Upper lobe of left lung (tissue), 6 donors: ENCODE results near the gene TMEM150B. TPM values are rescaled to one million over a fixed set of nuclear protein-coding genes. Genes with fewer than 3 reads are reported as not detected.

Experiments
- ATAC-seq, 2 donors: fragments of 200-7000 bp; cut with Tn5 transposase; one replicate each; pipeline ENCODE4 v1.9.1; 2022; ENCODE audit warnings: mild to moderate bottlenecking in 2 of 2, moderate library complexity in 2 of 2; ENCODE audit not compliant: low FRiP score in 2 of 2
- DNase-seq, 2 donors: peaks; one replicate each; pipeline ENCODE4 v3.0.0-alpha.2; 2019 to 2020
- H3K27ac ChIP-seq, 4 donors: fragments of 200-600 bp; sonication (generic); one replicate each; pipeline ENCODE4 v1.5.1; 2016 to 2019
- H3K27me3 ChIP-seq, 4 donors: fragments of 200-600 bp; sonication (generic); one replicate each; pipeline ENCODE4 v1.5.1; 2017 to 2019
- H3K36me3 ChIP-seq, 4 donors: fragments of 200-600 bp; sonication (generic); one replicate each; pipeline ENCODE4 v1.5.1; 2016 to 2019
- H3K4me1 ChIP-seq, 4 donors: fragments of 200-600 bp; sonication (generic); one replicate each; pipeline ENCODE4 v1.5.1; 2018 to 2019
- H3K4me3 ChIP-seq, 4 donors: fragments of 200-600 bp; sonication (generic); one replicate each; pipeline ENCODE4 v1.5.1; 2017 to 2019; ENCODE audit warnings: mild to moderate bottlenecking in 2 of 4, moderate library complexity in 1 of 4
- H3K9me3 ChIP-seq, 4 donors: fragments of 200-600 bp; sonication (generic); one replicate each; pipeline ENCODE4 v1.5.1; 2018 to 2019
- EP300 ChIP-seq, 4 donors: sonication (generic); formaldehyde crosslinking; IDR thresholded peaks; one replicate each; pipeline ENCODE4 v1.5.1; 2017; ENCODE audit warnings: antibody characterized with exemption in 4 of 4, control low read depth in 2 of 4
- POLR2A ChIP-seq, 4 donors: fragments of 450-650 bp; IDR thresholded peaks; one replicate each; pipeline ENCODE4 v1.5.1; 2016 to 2017; ENCODE audit warnings: antibody characterized with exemption in 4 of 4, mild to moderate bottlenecking in 2 of 4
- POLR2AphosphoS5 ChIP-seq, 2 donors: sonication (generic); formaldehyde crosslinking; IDR thresholded peaks; one replicate each; pipeline ENCODE4 v1.5.1; 2017; ENCODE audit warnings: antibody characterized with exemption in 2 of 2
- WGBS, 2 donors: methylation state at CpG; one replicate each; pipeline ENCODE4 v1.1.5; 2017 to 2018; 5-methylcytosine and 5-hydroxymethylcytosine counted together
- total RNA-seq, 6 donors: library from RNA; depleted of rRNA in 4 of 6; stranded (reverse); fragments of >200 nt in 4 of 6; gene quantifications; one replicate each; pipeline versions ENCODE4 v1.1.0 to v1.2.1, GENCODE V29; 2016 to 2021
- TF ChIP-seq, protein P1 (sequence below), 6 experiments: fragments of 450-650 bp in 4 of 6; fragments of 200-600 bp in 2 of 6; sonication (generic) in 2 of 6; IDR thresholded peaks; one replicate each; pipeline ENCODE4 v1.5.1; 2016 to 2019; ENCODE audit warnings: antibody characterized with exemption in 6 of 6
- donor health status: DM: no; HTN: no; CAD: no; lungs with moderate emphysema.
- donor health status: DM: no; HTN: yes; CAD: no; lungs with severe emphysema.

The TMEM150B gene
- total RNA-seq, 6 donors from 2014 or later, result 8.2 to 67.7 (median 29.7) TPM

- 79 to 86% methylated on average over 17 of the region's 17 CpGs for WGBS, 2 donors
- Histone ChIP-seq H3K27me3 (no peaks in the 10 kb centered on the region), H3K9me3 (no peaks in the 10 kb centered on the region), H3K27ac (no peak overlapping the region), H3K4me1 (peaks cover 7 to 21% (median 15%) of the 10 kb centered on the region in 4 donors), H3K4me3 (no peak overlapping the region), H3K36me3 (peaks cover 3 to 59% (median 41%) of the 10 kb centered on the region in 4 donors)
- TF ChIP-seq EP300 (IDR thresholded peaks at IDR 0.05), result no peak
- TF ChIP-seq, protein P1, sequence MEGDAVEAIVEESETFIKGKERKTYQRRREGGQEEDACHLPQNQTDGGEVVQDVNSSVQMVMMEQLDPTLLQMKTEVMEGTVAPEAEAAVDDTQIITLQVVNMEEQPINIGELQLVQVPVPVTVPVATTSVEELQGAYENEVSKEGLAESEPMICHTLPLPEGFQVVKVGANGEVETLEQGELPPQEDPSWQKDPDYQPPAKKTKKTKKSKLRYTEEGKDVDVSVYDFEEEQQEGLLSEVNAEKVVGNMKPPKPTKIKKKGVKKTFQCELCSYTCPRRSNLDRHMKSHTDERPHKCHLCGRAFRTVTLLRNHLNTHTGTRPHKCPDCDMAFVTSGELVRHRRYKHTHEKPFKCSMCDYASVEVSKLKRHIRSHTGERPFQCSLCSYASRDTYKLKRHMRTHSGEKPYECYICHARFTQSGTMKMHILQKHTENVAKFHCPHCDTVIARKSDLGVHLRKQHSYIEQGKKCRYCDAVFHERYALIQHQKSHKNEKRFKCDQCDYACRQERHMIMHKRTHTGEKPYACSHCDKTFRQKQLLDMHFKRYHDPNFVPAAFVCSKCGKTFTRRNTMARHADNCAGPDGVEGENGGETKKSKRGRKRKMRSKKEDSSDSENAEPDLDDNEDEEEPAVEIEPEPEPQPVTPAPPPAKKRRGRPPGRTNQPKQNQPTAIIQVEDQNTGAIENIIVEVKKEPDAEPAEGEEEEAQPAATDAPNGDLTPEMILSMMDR (IDR thresholded peaks at IDR 0.05), result no peak
- TF ChIP-seq POLR2A (IDR thresholded peaks at IDR 0.05), result no peak
- ATAC-seq (no peak), DNase-seq (no peak)
These were observed 49.1 kb downstream of the TMEM150B start for GRCh38 chr19:55275851-55276719.

GRCh38 chr19:55273978-55274707, 51.0 kb downstream of the TMEM150B start:
- WGBS, 2 donors, result 94 to 98% methylated on average over 7 to 33 of the region's 36 CpGs
- peaks cover 6 to 65% (median 46%) of the 10 kb centered on the region in 4 donors for H3K36me3 ChIP-seq
- peaks cover under 1 to 5% (median 2%) of the 10 kb centered on the region in 4 donors for H3K4me1 ChIP-seq
- no peaks in the 10 kb centered on the region for H3K9me3 ChIP-seq
- TF ChIP-seq POLR2A (IDR thresholded peaks at IDR 0.05) (no peak), POLR2AphosphoS5 (IDR thresholded peaks at IDR 0.05) (no peak), EP300 (IDR thresholded peaks at IDR 0.05) (no peak)
- TF ChIP-seq, protein P1 (IDR thresholded peaks at IDR 0.05), result no peak
- no peak for ATAC-seq
- H3K4me3 ChIP-seq, result no peak overlapping the region
- H3K27me3 ChIP-seq, result no peaks in the 10 kb centered on the region
- no peak overlapping the region for H3K27ac ChIP-seq
- DNase-seq, result no peak

DNA sequence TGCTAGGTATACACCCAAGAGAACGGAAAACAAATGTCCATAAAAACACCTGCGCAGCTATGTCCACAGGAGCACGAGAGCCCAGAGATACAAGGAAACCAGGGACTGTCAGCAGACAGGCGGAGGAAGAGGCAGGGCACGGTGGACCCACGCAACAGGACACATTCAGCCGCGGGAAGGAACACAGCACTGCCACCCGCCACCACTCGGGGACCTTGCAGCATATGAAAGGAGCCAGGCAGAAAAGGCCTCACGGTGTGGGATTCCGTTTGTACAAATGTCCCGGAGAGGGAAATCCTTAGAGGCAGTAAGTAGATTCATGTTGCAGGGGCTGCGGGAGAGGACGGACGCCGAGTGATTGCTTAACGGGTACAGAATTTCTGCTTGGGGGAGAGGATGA, 53.0 kb downstream of the TMEM150B start:
- Histone ChIP-seq H3K4me1 (no peaks in the 10 kb centered on the region), H3K9me3 (no peaks in the 10 kb centered on the region), H3K36me3 (peaks cover 6 to 65% (median 40%) of the 10 kb centered on the region in 4 donors), H3K27ac (no peak overlapping the region), H3K4me3 (no peak overlapping the region), H3K27me3 (no peaks in the 10 kb centered on the region)
- no peak for TF ChIP-seq POLR2AphosphoS5 (IDR thresholded peaks at IDR 0.05)
- TF ChIP-seq, protein P1 (IDR thresholded peaks at IDR 0.05), result no peak
- TF ChIP-seq POLR2A (IDR thresholded peaks at IDR 0.05), result no peak
- no peak for TF ChIP-seq EP300 (IDR thresholded peaks at IDR 0.05)
- DNase-seq (no peak), ATAC-seq (no peak)
- 93 to 96% methylated on average over 18 of the region's 18 CpGs for WGBS, 2 donors

- 85 to 92% methylated on average over 25 of the region's 25 CpGs for WGBS, 2 donors
- Histone ChIP-seq H3K27me3 (no peaks in the 10 kb centered on the region), H3K9me3 (no peaks in the 10 kb centered on the region), H3K27ac (no peak overlapping the region), H3K4me3 (no peak overlapping the region), H3K36me3 (peaks cover 6 to 51% (median 34%) of the 10 kb centered on the region in 4 donors), H3K4me1 (no peaks in the 10 kb centered on the region)
- DNase-seq (no peak), ATAC-seq (peak in 1 of 2 donors; percentile 66)
- TF ChIP-seq POLR2AphosphoS5 (IDR thresholded peaks at IDR 0.05) (no peak), EP300 (IDR thresholded peaks at IDR 0.05) (no peak), POLR2A (IDR thresholded peaks at IDR 0.05) (no peak)
- TF ChIP-seq, protein P1 (IDR thresholded peaks at IDR 0.05), result no peak
These were observed 54.8 kb downstream of the TMEM150B start for GRCh38 chr19:55270172-55270942.
